Skeletal muscle tissue (tissue), 5 donors: ENCODE measurements around the gene BCCIP. TPM values are rescaled to one million over a fixed set of nuclear protein-coding genes. Genes with fewer than 3 reads are reported as not detected.

Source experiments
- H3K27ac ChIP-seq: one replicate; pipeline ENCODE4 v1.7.0; 2013; ENCODE audit warnings: mild to moderate bottlenecking, low read depth, low read length, inconsistent platforms
- H3K27me3 ChIP-seq, 3 donors: one replicate each; pipeline ENCODE4 v1.7.0; 2013; ENCODE audit warnings: low read length in 3 of 3; ENCODE audit not compliant: control insufficient read depth in 3 of 3, insufficient read depth in 3 of 3
- H3K36me3 ChIP-seq, 3 donors: one replicate each; pipeline ENCODE4 v1.7.0; 2013; ENCODE audit warnings: low read length in 3 of 3; ENCODE audit not compliant: control insufficient read depth in 3 of 3, insufficient read depth in 3 of 3
- H3K4me1 ChIP-seq, 3 donors: one replicate each; pipeline ENCODE4 v1.7.0; 2013; ENCODE audit warnings: low read length in 3 of 3, mild to moderate bottlenecking in 3 of 3; ENCODE audit not compliant: control insufficient read depth in 3 of 3, insufficient read depth in 3 of 3
- H3K4me3 ChIP-seq, 3 donors: one replicate each; pipeline ENCODE4 v1.7.0; 2013; ENCODE audit warnings: low read length in 3 of 3
- H3K9ac ChIP-seq, 3 donors: one replicate each; pipeline ENCODE4 v1.7.0; 2013; ENCODE audit warnings: low read length in 3 of 3, mild to moderate bottlenecking in 3 of 3, moderate library complexity in 2 of 3, low read depth in 1 of 3
- H3K9me3 ChIP-seq, 3 donors: one replicate each; pipeline ENCODE4 v1.7.0; 2013; ENCODE audit warnings: low read length in 3 of 3; ENCODE audit not compliant: control insufficient read depth in 3 of 3
- small RNA-seq: library from RNA; depleted of rRNA; stranded (forward); fragments of <200 nt; gene quantifications from one replicate; pipeline ENCODE3, GENCODE V24; 2014
- total RNA-seq: library from RNA; depleted of rRNA; stranded (reverse); fragments of >200 nt; gene quantifications from one replicate; pipeline ENCODE4 v1.2.3, GENCODE V29; 2014
- donor health status: Osteomylitis.

BCCIP gene
- total RNA-seq, 1 donor from 2014 or later, result 27.1 TPM

DNA sequence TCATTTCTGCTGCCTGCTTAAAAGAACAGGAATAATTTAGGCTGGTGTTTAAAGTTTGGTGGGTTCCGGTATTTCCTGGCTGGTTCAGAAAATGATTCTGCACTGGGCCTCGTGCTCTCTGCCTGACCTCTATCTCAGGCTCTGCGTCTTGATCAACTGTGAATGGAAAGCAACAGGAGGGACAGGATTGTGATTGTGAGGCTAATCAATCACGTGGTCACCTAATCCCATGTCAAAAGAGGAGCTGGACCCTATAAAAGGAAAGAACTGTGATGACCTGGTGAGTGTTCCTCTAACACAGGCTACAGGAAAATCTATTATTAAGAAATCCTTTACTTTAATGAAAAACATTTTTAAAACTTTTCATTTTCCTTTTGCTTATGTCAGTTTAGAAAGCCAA is 57.8 kb downstream of the BCCIP start, which contains the start of gene DHX32:
Gene DHX32 (minus strand): TSS at position 101 of the 400 bp plus-strand sequence. CDS start 468 bp downstream, outside the sequence.
- H3K4me3 ChIP-seq, result no peak within 1 kb of the TSS
- H3K9ac ChIP-seq, result no peak within 1 kb of the TSS
- H3K9me3 ChIP-seq, result no peaks in the 10 kb centered on the region
- H3K4me1 ChIP-seq, result no peaks in the 10 kb centered on the region
- no peak within 1 kb of the TSS for H3K27ac ChIP-seq
- H3K36me3 ChIP-seq, result peaks cover 7 to 10% (median 9%) of the 10 kb centered on the region in 3 donors
- H3K27me3 ChIP-seq, result no peaks in the 10 kb centered on the region

DNA sequence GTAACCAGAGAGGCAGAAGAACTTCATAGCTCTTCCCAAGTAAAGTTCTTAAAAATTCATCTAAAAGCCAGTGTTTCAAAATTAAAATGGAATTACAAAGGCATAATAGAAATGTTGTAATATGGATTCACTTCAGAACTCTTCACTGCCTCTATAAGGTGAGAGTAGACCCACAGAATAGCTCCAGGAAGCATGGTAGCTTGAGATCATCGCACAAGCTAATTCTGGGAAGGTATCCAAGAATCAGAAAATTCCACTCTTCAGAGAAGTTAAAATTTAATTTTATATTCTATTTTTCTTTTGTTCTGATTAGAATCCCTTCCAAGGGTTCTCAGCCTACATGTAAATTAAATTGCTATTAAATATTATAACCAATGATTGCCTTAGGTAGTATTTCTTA is 59.2 kb downstream of the BCCIP start:
- no peaks in the 10 kb centered on the region for H3K4me1 ChIP-seq
- H3K27ac ChIP-seq, result no peak overlapping the region

GRCh38 chr10:125883211-125883610 is 59.9 kb downstream of the BCCIP start:
- Histone ChIP-seq H3K27ac (no peak overlapping the region), H3K27me3 (no peaks in the 10 kb centered on the region), H3K4me1 (no peaks in the 10 kb centered on the region), H3K36me3 (peaks cover 2 to 6% (median 4%) of the 10 kb centered on the region in 3 donors), H3K9ac (no peak overlapping the region), H3K9me3 (no peaks in the 10 kb centered on the region), H3K4me3 (no peak overlapping the region)

More for the DNA sequence above, 59.2 kb downstream of the BCCIP start:
- Histone ChIP-seq H3K4me3 (no peak overlapping the region), H3K9me3 (no peaks in the 10 kb centered on the region), H3K27me3 (no peaks in the 10 kb centered on the region), H3K9ac (no peak overlapping the region), H3K36me3 (peaks cover 2 to 6% (median 4%) of the 10 kb centered on the region in 3 donors)

Small RNA genes within 50 kb of the gene (small RNA-seq; reads per million reads assigned to genes)
- gene MIR4484, result not detected
- not detected for gene RF00017

Other genes with a start within 250 kb of the BCCIP start
- gene TEX36, start 140.4 kb upstream of the BCCIP start, total RNA-seq, result not detected
- 22.4 TPM for gene EDRF1, start 103.8 kb upstream of the BCCIP start, total RNA-seq
- gene MMP21, start 47.7 kb upstream of the BCCIP start, total RNA-seq, result under 0.01 TPM
- 56.4 TPM for gene UROS, start 288 bp upstream of the BCCIP start, total RNA-seq
- 21.9 TPM for gene DHX32, start 57.7 kb downstream of the BCCIP start, total RNA-seq
- gene FANK1, start 73.0 kb downstream of the BCCIP start, total RNA-seq, result not detected